ENCODE measurements around the gene HSD17B1. TPM values are rescaled to one million over a fixed set of nuclear protein-coding genes. Genes with fewer than 3 reads are reported as not detected.

HSD17B1 gene
- total and polyA plus RNA-seq, 2 of the 4 experiments (the other 2 are of a cell fraction): 0.72 to 1.4 TPM

DNA sequence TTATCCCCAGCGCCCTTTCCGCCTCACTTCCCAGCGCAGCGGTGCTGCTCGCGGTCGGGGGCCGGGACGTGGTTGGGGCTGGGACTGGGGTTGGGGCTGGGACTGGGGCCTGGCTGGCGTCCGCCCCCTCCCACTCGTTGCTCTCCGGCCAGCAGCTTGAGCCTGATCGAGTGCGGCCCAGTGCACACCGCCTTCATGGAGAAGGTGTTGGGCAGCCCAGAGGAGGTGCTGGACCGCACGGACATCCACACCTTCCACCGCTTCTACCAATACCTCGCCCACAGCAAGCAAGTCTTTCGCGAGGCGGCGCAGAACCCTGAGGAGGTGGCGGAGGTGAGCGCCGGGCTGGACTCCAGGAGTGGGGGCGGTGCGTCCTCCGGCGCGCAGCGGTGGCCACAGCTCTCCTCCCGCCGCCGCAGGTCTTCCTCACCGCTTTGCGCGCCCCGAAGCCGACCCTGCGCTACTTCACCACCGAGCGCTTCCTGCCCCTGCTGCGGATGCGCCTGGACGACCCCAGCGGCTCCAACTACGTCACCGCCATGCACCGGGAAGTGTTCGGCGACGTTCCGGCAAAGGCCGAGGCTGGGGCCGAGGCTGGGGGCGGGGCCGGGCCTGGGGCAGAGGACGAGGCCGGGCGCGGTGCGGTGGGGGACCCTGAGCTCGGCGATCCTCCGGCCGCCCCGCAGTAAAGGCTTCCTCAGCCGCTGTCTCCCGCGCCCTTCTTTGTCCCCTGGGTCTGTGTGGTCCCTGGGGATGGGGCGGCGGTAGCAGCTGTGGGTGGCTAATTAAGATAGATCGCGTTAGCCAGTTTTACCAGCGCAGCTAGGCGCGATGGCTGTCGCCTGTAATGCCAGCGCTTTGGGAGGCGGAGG is 1.8 kb downstream of the HSD17B1 start:
- BruUV-seq (replicated peaks): no TSS peak
- ATAC-seq (ENCODE audit: low read depth) (peak; percentile 94), DNase-seq (peak; percentile 76)
- Histone ChIP-seq H2BK5ac (ENCODE audit: low read depth, low read length, poor library complexity, severe bottlenecking) (peak overlapping the region; percentile 83), H4K5ac (ENCODE audit: low read depth, low read length) (peak overlapping the region; percentile 95), H3K4me2 (ENCODE audit: low read depth, low read length) (peak overlapping the region; percentile 92), H2BK20ac (ENCODE audit: low read depth, low read length) (no peak overlapping the region), H3K9ac (ENCODE audit: low read depth, low read length) (peak overlapping the region; percentile 98), H3K9me1 (ENCODE audit: insufficient read depth, low read length) (no peaks in the 10 kb centered on the region), H2BK15ac (ENCODE audit: low read depth, low read length) (no peak overlapping the region; the same call in 2 of the 3 replicates), H3K4ac (ENCODE audit: low read depth, low read length) (peak overlapping the region; percentile 97), H4K91ac (ENCODE audit: insufficient read depth, low read depth, low read length) (peak overlapping the region; percentile 88), H2BK120ac (ENCODE audit: low read depth, low read length) (peak overlapping the region; percentile 56), H3K14ac (replicated peaks; ENCODE audit: low read depth, low read length) (peak overlapping the region; percentile 95), H4K8ac (ENCODE audit: low read depth in 2 of 2, low read length in 2 of 2) (peak overlapping the region; percentile 97 to 98), H3K4me1 (ENCODE audit: control insufficient read depth, insufficient read depth, low read length) (peaks cover 5% of the 10 kb centered on the region), H4K20me1 (ENCODE audit: insufficient read depth, low read length) (no peaks in the 10 kb centered on the region), H3K27ac (ENCODE audit: insufficient read depth, low read length) (peak overlapping the region; percentile 98), H2AK9ac (replicated peaks; ENCODE audit: low read depth, low read length, poor library complexity) (peak overlapping the region; percentile 90), H3K56ac (ENCODE audit: extremely low read depth, insufficient read depth, low read length) (peak overlapping the region; percentile 78), H2AFZ (replicated peaks; ENCODE audit: low read length, poor library complexity) (peak overlapping the region; percentile 90), H3K9me3 (ENCODE audit: control insufficient read depth, insufficient read depth, low read length) (no peaks in the 10 kb centered on the region), H3K23ac (ENCODE audit: low read depth, low read length) (peak overlapping the region; percentile 99), H3K27me3 (ENCODE audit: control insufficient read depth, insufficient read depth, low read length) (no peaks in the 10 kb centered on the region), H2AK5ac (ENCODE audit: low read depth, low read length) (peak overlapping the region; percentile 98), H3K79me1 (ENCODE audit: low read depth in 1 of 2, low read length in 2 of 2) (peaks cover 11 to 45% of the 10 kb centered on the region in 2 experiments), H3K4me3 (ENCODE audit: insufficient read depth, low read depth, low read length) (peak overlapping the region; percentile 95), H3K36me3 (ENCODE audit: control insufficient read depth, insufficient read depth, low read length) (peaks cover 4% of the 10 kb centered on the region; the same call in 1 of the 2 replicates), H3K18ac (ENCODE audit: low read depth, low read length) (peak overlapping the region; percentile 79)
- in situ Hi-C loops (cut with MboI; ENCODE audit: low sequenced_read_pairs) (no loop called here), intact Hi-C loops (cut with micrococcal nuclease) (no loop called here), dilution Hi-C loops (cut with HindIII; ENCODE audit: low sequenced_read_pairs, unreplicated experiment) (no loop called here)
- POLR2A ChIA-PET (ENCODE audit: unreplicated experiment): interaction anchor here (0.5 kb wide), 2 partner anchors 123 to 197 kb away, joined by 3 read pairs; no protein-coding TSS in a partner anchor
- TF ChIP-seq, protein P1, sequence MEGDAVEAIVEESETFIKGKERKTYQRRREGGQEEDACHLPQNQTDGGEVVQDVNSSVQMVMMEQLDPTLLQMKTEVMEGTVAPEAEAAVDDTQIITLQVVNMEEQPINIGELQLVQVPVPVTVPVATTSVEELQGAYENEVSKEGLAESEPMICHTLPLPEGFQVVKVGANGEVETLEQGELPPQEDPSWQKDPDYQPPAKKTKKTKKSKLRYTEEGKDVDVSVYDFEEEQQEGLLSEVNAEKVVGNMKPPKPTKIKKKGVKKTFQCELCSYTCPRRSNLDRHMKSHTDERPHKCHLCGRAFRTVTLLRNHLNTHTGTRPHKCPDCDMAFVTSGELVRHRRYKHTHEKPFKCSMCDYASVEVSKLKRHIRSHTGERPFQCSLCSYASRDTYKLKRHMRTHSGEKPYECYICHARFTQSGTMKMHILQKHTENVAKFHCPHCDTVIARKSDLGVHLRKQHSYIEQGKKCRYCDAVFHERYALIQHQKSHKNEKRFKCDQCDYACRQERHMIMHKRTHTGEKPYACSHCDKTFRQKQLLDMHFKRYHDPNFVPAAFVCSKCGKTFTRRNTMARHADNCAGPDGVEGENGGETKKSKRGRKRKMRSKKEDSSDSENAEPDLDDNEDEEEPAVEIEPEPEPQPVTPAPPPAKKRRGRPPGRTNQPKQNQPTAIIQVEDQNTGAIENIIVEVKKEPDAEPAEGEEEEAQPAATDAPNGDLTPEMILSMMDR (conservative IDR thresholded peaks at IDR 0.05; ENCODE audit: low read depth, low read length): no peak
- peak; percentile 38; the same call in 1 of the 2 replicates for TF ChIP-seq MAZ (IDR thresholded peaks at IDR 0.05; ENCODE audit: borderline replicate concordance, low read depth, low read length)
- 2% methylated on average over 28 of the region's 82 CpGs; no CpG with 5 or more reads in 1 of the 2 experiments for WGBS, 2 experiments (ENCODE audit: extremely low coverage in 2 of 2, insufficient read length in 1 of 2)
- CTCF ChIA-PET: no interaction called here

All from IMR-90 (cell line).